Measurements from ENCODE around the gene SLC24A1. TPM values are rescaled to one million over a fixed set of nuclear protein-coding genes. Genes with fewer than 3 reads are reported as not detected.
A peak's percentile ranks its signal among the peaks of the same experiment; 100 is the strongest.

The SLC24A1 gene
- total RNA-seq, 6 experiments from 2014 or later: 7.4 to 14.6 (median 11.7) TPM

DNA sequence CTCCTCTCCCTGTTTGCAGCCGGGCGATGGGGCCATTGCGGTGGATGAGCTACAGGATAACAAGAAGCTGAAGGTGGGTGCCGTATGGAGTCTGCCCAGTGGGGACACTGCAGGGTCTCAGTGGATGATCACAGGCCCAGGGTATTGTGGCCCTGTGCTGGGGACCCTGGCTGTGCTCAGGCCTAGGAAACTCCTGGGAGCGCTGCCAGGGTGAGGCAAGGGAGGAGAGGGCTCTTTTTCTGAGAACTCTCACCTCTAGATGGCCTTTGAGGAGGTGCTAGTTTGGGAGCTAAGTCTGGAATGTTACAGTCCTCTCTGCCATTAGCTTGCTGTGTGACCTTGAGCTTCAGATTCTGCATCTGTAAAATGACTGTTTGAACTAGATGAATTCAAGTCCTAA, 16.4 kb downstream of the SLC24A1 start:
- DNase-seq: no peak
- H3K27me3 Mint-ChIP-seq (ENCODE audit: insufficient read depth): peaks cover 3% of the 10 kb centered on the region
- H3K4me1 Mint-ChIP-seq (ENCODE audit: low read depth): peaks cover 41% of the 10 kb centered on the region
- no peaks in the 10 kb centered on the region for H3K36me3 Mint-ChIP-seq (ENCODE audit: low read depth)
- H3K4me3 Mint-ChIP-seq: peak overlapping the region; percentile 63
- no peak overlapping the region; the same call in 1 of the 2 replicates for H3K27ac Mint-ChIP-seq
- no peaks in the 10 kb centered on the region for H3K9me3 Mint-ChIP-seq
- TF ChIP-seq CTCF (IDR thresholded peaks at IDR 0.05): no peak

DNA sequence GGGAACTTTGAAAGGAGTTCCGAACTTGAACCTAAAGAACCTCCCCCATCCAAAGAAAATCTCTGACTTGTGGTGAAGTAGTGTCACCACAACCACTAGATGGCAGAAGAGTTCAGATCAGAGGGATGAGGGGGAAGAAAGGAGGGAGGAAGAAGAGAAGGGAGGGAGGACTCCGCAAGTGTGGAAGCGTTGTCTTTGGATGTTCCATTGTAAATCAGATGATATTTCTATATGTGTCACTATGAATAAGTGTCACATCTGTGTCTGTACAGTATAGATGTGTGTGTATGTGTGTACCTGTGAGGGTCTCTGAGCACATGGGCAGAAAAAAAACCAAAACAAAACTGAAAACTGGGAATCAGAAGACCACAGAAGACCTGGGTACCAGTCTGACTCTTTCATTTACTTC, 16.9 kb downstream of the SLC24A1 start:
- H3K4me1 Mint-ChIP-seq (ENCODE audit: low read depth): peaks cover 40% of the 10 kb centered on the region
- peak overlapping the region; percentile 63 for H3K4me3 Mint-ChIP-seq

GRCh38 chr15:65639509-65639908, 17.8 kb downstream of the SLC24A1 start:
- no peak overlapping the region for H3K27ac Mint-ChIP-seq
- H3K9me3 Mint-ChIP-seq: no peaks in the 10 kb centered on the region
- DNase-seq: no peak
- TF ChIP-seq CTCF (IDR thresholded peaks at IDR 0.05): no peak
- peaks cover 3% of the 10 kb centered on the region for H3K27me3 Mint-ChIP-seq (ENCODE audit: insufficient read depth)
- H3K4me3 Mint-ChIP-seq: no peak overlapping the region
- H3K4me1 Mint-ChIP-seq (ENCODE audit: low read depth): peaks cover 37% of the 10 kb centered on the region
- no peaks in the 10 kb centered on the region for H3K36me3 Mint-ChIP-seq (ENCODE audit: low read depth)

More for the DNA sequence above, 16.9 kb downstream of the SLC24A1 start:
- H3K27ac Mint-ChIP-seq: no peak overlapping the region
- H3K9me3 Mint-ChIP-seq: no peaks in the 10 kb centered on the region
- peak; percentile 91 for TF ChIP-seq CTCF (IDR thresholded peaks at IDR 0.05)
- H3K36me3 Mint-ChIP-seq (ENCODE audit: low read depth): no peaks in the 10 kb centered on the region
- peaks cover 3% of the 10 kb centered on the region for H3K27me3 Mint-ChIP-seq (ENCODE audit: insufficient read depth)
- peak; percentile 69 for DNase-seq

DNA sequence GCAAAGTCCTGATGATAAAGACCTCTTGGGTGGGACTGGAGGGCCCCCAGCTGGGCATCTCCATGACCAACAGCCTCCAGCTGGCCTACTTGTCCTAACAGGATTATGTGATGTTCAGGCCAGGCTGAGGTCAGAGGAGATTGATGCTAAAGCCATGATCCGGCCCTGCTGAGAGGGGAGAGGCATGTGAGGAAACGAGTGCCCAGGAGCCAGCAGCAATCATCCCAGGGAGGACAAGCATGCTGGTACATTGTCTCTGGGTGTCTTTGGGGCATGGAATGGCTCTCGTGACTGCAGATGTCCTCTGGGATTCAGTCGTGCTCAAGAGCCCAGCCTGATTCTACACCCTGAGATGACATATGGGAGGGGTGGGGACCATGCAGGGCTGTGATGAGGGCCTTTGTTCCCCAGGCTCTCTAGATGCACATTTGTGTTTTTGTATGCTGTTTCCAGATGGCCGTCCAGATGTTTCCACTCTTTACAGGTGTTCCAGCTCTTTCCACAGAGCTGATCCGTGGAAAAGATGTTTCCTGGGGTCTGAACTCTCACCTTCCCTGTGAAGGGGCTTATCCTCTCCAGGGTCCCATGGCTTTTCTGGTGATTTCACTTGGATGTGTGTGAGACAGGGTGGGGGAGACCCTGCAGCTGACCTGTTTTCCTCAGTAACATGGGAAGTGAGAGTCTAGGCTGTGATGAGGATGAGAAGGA, 20.2 kb downstream of the SLC24A1 start:
- DNase-seq: no peak
- H3K27me3 Mint-ChIP-seq (ENCODE audit: insufficient read depth): peaks cover 3% of the 10 kb centered on the region
- no peak overlapping the region; the same call in 1 of the 2 replicates for H3K4me3 Mint-ChIP-seq
- H3K36me3 Mint-ChIP-seq (ENCODE audit: low read depth): no peaks in the 10 kb centered on the region
- H3K27ac Mint-ChIP-seq: no peak overlapping the region
- H3K9me3 Mint-ChIP-seq: no peaks in the 10 kb centered on the region
- TF ChIP-seq CTCF (IDR thresholded peaks at IDR 0.05): 0 out of 2 replicates have a peak, but pooled peaks have one; percentile 15
- H3K4me1 Mint-ChIP-seq (ENCODE audit: low read depth): peaks cover 44% of the 10 kb centered on the region

DNA sequence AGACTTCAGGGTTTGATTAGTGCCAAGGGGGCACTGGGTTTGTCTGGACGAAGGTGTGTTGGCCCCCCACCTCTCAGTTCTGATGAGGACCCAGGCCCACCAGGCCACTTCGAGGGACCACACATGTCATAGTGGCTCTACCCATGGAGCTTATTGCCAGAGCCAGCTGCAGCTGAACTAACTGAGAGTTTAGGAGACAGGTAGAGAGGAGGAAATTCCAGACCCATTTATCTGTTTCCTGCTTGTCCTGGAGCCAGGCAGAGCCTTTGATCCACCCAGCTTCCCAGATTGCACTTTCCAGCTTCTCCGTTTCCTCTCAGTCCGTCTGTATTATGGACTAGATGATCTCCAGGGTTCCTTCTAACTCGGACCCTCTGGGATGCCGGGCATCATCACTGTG, 20.9 kb downstream of the SLC24A1 start:
- Mint-ChIP-seq H3K36me3 (ENCODE audit: low read depth) (no peaks in the 10 kb centered on the region), H3K4me1 (ENCODE audit: low read depth) (peaks cover 47% of the 10 kb centered on the region), H3K27me3 (ENCODE audit: insufficient read depth) (peaks cover 3% of the 10 kb centered on the region), H3K27ac (no peak overlapping the region), H3K9me3 (no peaks in the 10 kb centered on the region), H3K4me3 (no peak overlapping the region; the same call in 1 of the 2 replicates)
- no peak for TF ChIP-seq CTCF (IDR thresholded peaks at IDR 0.05)
- no peak for DNase-seq
